Stomach (tissue), 9 donors: Measurements from ENCODE around the gene C1QTNF5. TPM values are rescaled to one million over a fixed set of nuclear protein-coding genes. Genes with fewer than 3 reads are reported as not detected.
"Not testable (repeated sequence)": the region's sequence is repeated elsewhere in the genome, so short reads cannot be mapped to it uniquely, and the experiment has no call there.

ENCODE experiments used
- DNase-seq, 2 donors: peaks; one replicate each; pipeline versions ENCODE4 v3.0.0 to v3.0.0-alpha.2; 2013 to 2019
- H3K27ac ChIP-seq, 5 donors: fragments of 200-600 bp in 4 of 5; sonication (generic) in 4 of 5; one replicate each; pipeline ENCODE4 v1.5.1; 2013 to 2019; ENCODE audit warnings: mild to moderate bottlenecking in 1 of 5, moderate library complexity in 1 of 5
- H3K27me3 ChIP-seq, 3 donors: fragments of 200-600 bp; sonication (generic); one replicate each; pipeline ENCODE4 v1.5.1; 2017 to 2019; ENCODE audit warnings: mixed run types in 1 of 3
- H3K36me3 ChIP-seq, 4 donors: fragments of 200-600 bp; sonication (generic); 1 replicate in 3 of 4; 2 replicates in 1 of 4; pipeline ENCODE4 v1.5.1; 2016 to 2019
- H3K4me1 ChIP-seq, 4 donors: fragments of 200-600 bp; sonication (generic); one replicate each; pipeline ENCODE4 v1.5.1; 2016 to 2019
- H3K4me3 ChIP-seq, 4 donors: fragments of 200-600 bp; sonication (generic) in 3 of 4; one replicate each; pipeline ENCODE4 v1.5.1; 2016 to 2019; ENCODE audit warnings: mild to moderate bottlenecking in 1 of 4
- H3K9me3 ChIP-seq, 4 donors: fragments of 200-600 bp; sonication (generic); one replicate each; pipeline ENCODE4 v1.5.1; 2016 to 2019
- CTCF ChIP-seq, 7 experiments: fragments of 450-650 bp in 4 of 7; fragments of 200-600 bp in 3 of 7; sonication (generic) in 3 of 7; IDR thresholded peaks; one replicate each; pipeline ENCODE4 v1.5.1; 2016 to 2019; ENCODE audit warnings: antibody characterized with exemption in 7 of 7, control low read depth in 2 of 7, mild to moderate bottlenecking in 1 of 7
- EP300 ChIP-seq: sonication (generic); formaldehyde crosslinking; IDR thresholded peaks from one replicate; pipeline ENCODE4 v1.6.1; 2017; ENCODE audit warnings: antibody characterized with exemption
- POLR2A ChIP-seq, 4 donors: fragments of 450-650 bp; IDR thresholded peaks; one replicate each; pipeline ENCODE4 v1.6.1; 2016; ENCODE audit warnings: antibody characterized with exemption in 4 of 4, control low read depth in 2 of 4, mild to moderate bottlenecking in 1 of 4, moderate library complexity in 1 of 4
- POLR2AphosphoS5 ChIP-seq, 3 donors: sonication (generic); formaldehyde crosslinking; IDR thresholded peaks; one replicate each; pipeline ENCODE4 v1.6.1; 2016; ENCODE audit warnings: antibody characterized with exemption in 3 of 3
- WGBS, 5 donors: extraction: QIAGEN DNeasy Blood & Tissue Kit in 3 of 5; methylation state at CpG; one replicate each; pipeline versions ENCODE4 v1.1.5 to v1.1.7; 2013 to 2018; 5-methylcytosine and 5-hydroxymethylcytosine counted together
- intact Hi-C: fragments of 100-400 bp; cut with DNase I; formaldehyde crosslinking; loops from one replicate; pipeline ENCODE4 v1.15.1; 2023; ENCODE audit warnings: low total_unique reads
- polyA plus RNA-seq, 3 donors: library from polyadenylated mRNA; stranded (reverse); fragments of 200-250 nt; gene quantifications; one replicate each; pipeline ENCODE4 v1.2.3, GENCODE V29; 2013
- total RNA-seq, 5 donors: library from RNA; depleted of rRNA; stranded (reverse); fragments of >200 nt; gene quantifications; one replicate each; pipeline versions ENCODE4 v1.1.0 to v1.2.3, GENCODE V29; 2014 to 2016
- donor health status: healthy with polysubstance abuse.
- donor health status: Bipolar disorder and iron deficiency.
- donor health status: healthy.

C1QTNF5 gene
- total and polyA plus RNA-seq, 8 donors: 11.4 to 169 (median 19.0) TPM

- DNase-seq: no peak
- H3K27me3 ChIP-seq: no peaks in the 10 kb centered on the region
- 78 to 95% (median 81%) methylated on average over 2 of the region's 2 CpGs for WGBS, 5 donors
- H3K36me3 ChIP-seq: no peaks in the 10 kb centered on the region
- intact Hi-C loops: loop anchor here (10.0 kb wide), 1 partner anchor 90 kb away; no protein-coding TSS in a partner anchor
- no peak overlapping the region for H3K4me3 ChIP-seq
- peaks cover 13 to 25% (median 20%) of the 10 kb centered on the region in 4 donors for H3K4me1 ChIP-seq
- H3K9me3 ChIP-seq: no peaks in the 10 kb centered on the region
- no peak overlapping the region for H3K27ac ChIP-seq
- TF ChIP-seq EP300 (no peak), CTCF (IDR thresholded peaks at IDR 0.05) (no peak), POLR2A (IDR thresholded peaks at IDR 0.05) (no peak), POLR2AphosphoS5 (IDR thresholded peaks at IDR 0.05) (no peak)
Observed at GRCh38 chr11:119384332-119384731, 43.6 kb upstream of the C1QTNF5 start.

GRCh38 chr11:119382513-119382912, 41.8 kb upstream of the C1QTNF5 start:
- H3K27me3 ChIP-seq, H3K36me3 ChIP-seq, DNase-seq, H3K9me3 ChIP-seq, H3K4me3 ChIP-seq: not testable (repeated sequence)
- Histone ChIP-seq H3K27ac (peak overlapping the region in 1 of 5 donors; percentile 85), H3K4me1 (peaks cover 13 to 43% (median 28%) of the 10 kb centered on the region in 4 donors)
- intact Hi-C loops: loop anchor here (10.0 kb wide), 1 partner anchor 92 kb away; no protein-coding TSS in a partner anchor
- 82 to 90% (median 88%) methylated on average over 13 to 14 of the region's 14 CpGs for WGBS, 5 donors

GRCh38 chr11:119382101-119382500, 41.4 kb upstream of the C1QTNF5 start:
- intact Hi-C loops: loop anchor here (10.0 kb wide), 1 partner anchor 93 kb away; no protein-coding TSS in a partner anchor
- Histone ChIP-seq H3K4me1 (peaks cover 13 to 48% (median 31%) of the 10 kb centered on the region in 4 donors), H3K36me3 (no peaks in the 10 kb centered on the region), H3K27me3 (no peaks in the 10 kb centered on the region), H3K4me3 (peak overlapping the region; percentile 47 to 57 (median 51)), H3K9me3 (no peaks in the 10 kb centered on the region), H3K27ac (peak overlapping the region in 2 of 5 donors; percentile 66 to 85)
- TF ChIP-seq CTCF (IDR thresholded peaks at IDR 0.05) (no peak), EP300 (no peak), POLR2A (IDR thresholded peaks at IDR 0.05) (no peak), POLR2AphosphoS5 (IDR thresholded peaks at IDR 0.05) (no peak)
- DNase-seq: peak in 1 of 2 donors; percentile 20
- WGBS, 5 donors: 6 to 10% (median 8%) methylated on average over 9 of the region's 9 CpGs

GRCh38 chr11:119381181-119381988, 40.7 kb upstream of the C1QTNF5 start, which contains the start of gene USP2:
USP2 (minus strand) TSS chr11:119381690; CDS start chr11:119373480, 8,210 bp downstream.
- Histone ChIP-seq H3K4me1 (peaks cover 20 to 55% (median 37%) of the 10 kb centered on the region in 4 donors), H3K36me3 (no peaks in the 10 kb centered on the region), H3K9me3 (no peaks in the 10 kb centered on the region), H3K27me3 (no peaks in the 10 kb centered on the region), H3K4me3 (peak within 1 kb of the TSS; percentile 47 to 57 (median 51)), H3K27ac (peak within 1 kb of the TSS in 3 of 5 donors; percentile 66 to 85 (median 71))
- intact Hi-C loops: loop anchor here (10.0 kb wide), 1 partner anchor 93 kb away; no protein-coding TSS in a partner anchor
- 0 to 2% (median 1%) methylated on average over 28 to 54 of the region's 54 CpGs for WGBS, 5 donors
- peak in 5 of 7 experiments; percentile 84 to 93 (median 92) for TF ChIP-seq CTCF (IDR thresholded peaks at IDR 0.05)
- TF ChIP-seq POLR2A (IDR thresholded peaks at IDR 0.05): peak in 1 of 4 donors; percentile 21
- TF ChIP-seq POLR2AphosphoS5 (IDR thresholded peaks at IDR 0.05): peak in 2 of 3 donors; percentile 80 to 93
- peak; percentile 69 for TF ChIP-seq EP300
- DNase-seq: peak; percentile 98 to 99
